Naive B cell (primary cell): ENCODE results near the gene PTK6. TPM values are rescaled to one million over a fixed set of nuclear protein-coding genes. Genes with fewer than 3 reads are reported as not detected.

Experiments
- ATAC-seq, 2 donors: fragments of 150-1000 bp; cut with Tn5 transposase; 2 replicates each; pipeline ENCODE4 v1.10.0; 2021; ENCODE audit warnings: low read depth in 2 of 2, mild to moderate bottlenecking in 2 of 2, moderate library complexity in 2 of 2
- DNase-seq: peaks from one replicate; pipeline ENCODE4 v3.0.0; 2022
- H3K27ac Mint-ChIP-seq, 6 donors: one replicate each; pipeline ENCODE4 v1.8.0; 2020 to 2022; ENCODE audit warnings: mild to moderate bottlenecking in 6 of 6, mixed read lengths in 6 of 6, moderate library complexity in 5 of 6, inconsistent platforms in 2 of 6
- H3K27me3 Mint-ChIP-seq, 3 donors: one replicate each; pipeline ENCODE4 v1.8.0; 2021 to 2022; ENCODE audit warnings: mixed read lengths in 3 of 3, mild to moderate bottlenecking in 1 of 3
- H3K36me3 Mint-ChIP-seq, 2 donors: one replicate each; pipeline ENCODE4 v1.8.0; 2020 to 2022; ENCODE audit warnings: mixed read lengths in 2 of 2, inconsistent platforms in 1 of 2, mild to moderate bottlenecking in 1 of 2
- H3K4me1 Mint-ChIP-seq, 3 donors: one replicate each; pipeline ENCODE4 v1.8.0; 2020 to 2022; ENCODE audit warnings: mixed read lengths in 3 of 3, inconsistent platforms in 1 of 3, mild to moderate bottlenecking in 1 of 3, moderate library complexity in 1 of 3
- H3K4me3 Mint-ChIP-seq, 8 donors: one replicate each; pipeline ENCODE4 v1.8.0; 2020 to 2022; ENCODE audit warnings: mild to moderate bottlenecking in 8 of 8, mixed read lengths in 8 of 8, moderate library complexity in 8 of 8, inconsistent platforms in 2 of 8
- H3K9me3 Mint-ChIP-seq, 7 donors: one replicate each; pipeline ENCODE4 v1.8.0; 2020 to 2022; ENCODE audit warnings: mixed read lengths in 7 of 7, mild to moderate bottlenecking in 5 of 7, inconsistent platforms in 2 of 7, moderate library complexity in 1 of 7
- polyA plus RNA-seq, 6 donors: library from polyadenylated mRNA; unstranded; fragments of 300-500 nt; fragmentation: Illumina TruSeq; gene quantifications; one replicate each; pipeline ENCODE4 v1.2.3, GENCODE V29; 2021; ENCODE audit warnings: low read depth in 6 of 6

Gene PTK6
- polyA plus RNA-seq, 6 donors from 2014 or later: 0.10 to 1.3 (median 0.51) TPM

DNA sequence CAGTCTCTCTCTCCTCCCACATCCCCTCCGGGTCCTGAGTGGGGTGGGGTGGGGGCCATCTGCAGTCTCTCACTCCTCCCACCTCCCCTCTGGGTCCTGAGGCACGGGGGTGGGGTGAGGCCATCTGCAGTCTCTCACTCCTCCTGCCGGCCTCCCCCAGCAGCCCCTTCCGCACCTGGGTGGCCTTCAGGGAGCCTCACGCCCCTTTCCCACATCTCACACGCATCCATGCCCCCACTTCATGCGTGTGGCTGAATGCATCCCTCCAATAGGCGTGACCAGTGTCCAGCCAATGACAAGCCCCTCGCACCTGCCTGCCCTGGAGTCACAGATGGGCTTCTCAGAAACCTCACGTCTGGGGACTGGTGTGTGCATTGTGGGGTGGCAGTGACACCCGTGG, 11.4 kb upstream of the PTK6 start:
- H3K36me3 Mint-ChIP-seq: no peaks in the 10 kb centered on the region
- peak overlapping the region in 1 of 8 donors; percentile 24 for H3K4me3 Mint-ChIP-seq
- peak overlapping the region in 2 of 6 donors; percentile 47 to 72 for H3K27ac Mint-ChIP-seq
- DNase-seq: no peak
- ATAC-seq: no peak
- peaks cover 0 to 6% (median 0%) of the 10 kb centered on the region in 3 donors for H3K27me3 Mint-ChIP-seq
- no peaks in the 10 kb centered on the region for H3K9me3 Mint-ChIP-seq
- H3K4me1 Mint-ChIP-seq: peaks cover 50 to 66% (median 63%) of the 10 kb centered on the region in 3 donors

DNA sequence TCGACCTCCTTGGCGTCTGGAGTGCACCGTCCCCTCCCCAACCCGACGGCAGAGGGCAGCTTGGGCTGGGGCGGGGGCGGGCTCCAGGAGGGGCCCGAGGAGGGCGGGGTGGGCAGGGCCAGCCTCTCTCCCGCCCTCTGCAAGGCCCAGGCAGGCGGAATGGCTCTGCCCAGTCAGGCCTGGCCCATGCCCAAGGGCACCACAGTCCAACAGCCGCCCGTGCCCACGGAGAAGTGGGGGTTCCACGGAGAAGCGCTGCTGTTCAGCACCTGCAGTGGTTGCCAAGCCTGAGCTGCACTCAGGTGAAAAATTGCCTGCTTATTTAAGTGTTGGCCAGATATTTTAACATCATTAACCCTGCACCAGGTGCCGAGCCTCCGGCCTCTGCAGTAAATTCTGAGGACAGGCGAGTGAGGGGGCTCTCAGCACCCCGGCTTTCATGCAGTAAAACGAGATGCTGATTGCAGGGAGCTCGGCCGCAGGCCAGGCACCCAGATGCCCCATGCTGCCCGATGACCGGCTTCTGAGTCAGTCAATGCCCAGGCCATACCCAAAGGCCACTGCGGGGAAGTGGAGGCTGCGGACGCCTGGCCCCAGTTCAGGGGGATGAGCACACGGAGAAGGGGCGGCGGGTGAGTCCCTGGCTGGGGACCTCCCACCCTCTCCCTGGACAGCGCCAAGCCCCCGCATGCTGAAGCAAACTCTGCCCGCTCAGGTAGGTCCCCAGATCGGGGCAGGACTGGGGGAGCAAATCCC, 10.7 kb upstream of the PTK6 start, which contains the start of gene SRMS:
Gene SRMS (minus strand): TSS at position 25 of the 756 bp plus-strand sequence. CDS start 286 bp downstream, outside the sequence.
- Mint-ChIP-seq H3K36me3 (no peaks in the 10 kb centered on the region), H3K9me3 (no peaks in the 10 kb centered on the region), H3K27ac (peak within 1 kb of the TSS in 1 of 6 donors; percentile 72), H3K4me1 (peaks cover 50 to 64% (median 58%) of the 10 kb centered on the region in 3 donors), H3K27me3 (peaks cover 0 to 6% (median 0%) of the 10 kb centered on the region in 3 donors), H3K4me3 (peak within 1 kb of the TSS in 2 of 8 donors; percentile 24 to 34)
- DNase-seq (no peak), ATAC-seq (no peak)

DNA sequence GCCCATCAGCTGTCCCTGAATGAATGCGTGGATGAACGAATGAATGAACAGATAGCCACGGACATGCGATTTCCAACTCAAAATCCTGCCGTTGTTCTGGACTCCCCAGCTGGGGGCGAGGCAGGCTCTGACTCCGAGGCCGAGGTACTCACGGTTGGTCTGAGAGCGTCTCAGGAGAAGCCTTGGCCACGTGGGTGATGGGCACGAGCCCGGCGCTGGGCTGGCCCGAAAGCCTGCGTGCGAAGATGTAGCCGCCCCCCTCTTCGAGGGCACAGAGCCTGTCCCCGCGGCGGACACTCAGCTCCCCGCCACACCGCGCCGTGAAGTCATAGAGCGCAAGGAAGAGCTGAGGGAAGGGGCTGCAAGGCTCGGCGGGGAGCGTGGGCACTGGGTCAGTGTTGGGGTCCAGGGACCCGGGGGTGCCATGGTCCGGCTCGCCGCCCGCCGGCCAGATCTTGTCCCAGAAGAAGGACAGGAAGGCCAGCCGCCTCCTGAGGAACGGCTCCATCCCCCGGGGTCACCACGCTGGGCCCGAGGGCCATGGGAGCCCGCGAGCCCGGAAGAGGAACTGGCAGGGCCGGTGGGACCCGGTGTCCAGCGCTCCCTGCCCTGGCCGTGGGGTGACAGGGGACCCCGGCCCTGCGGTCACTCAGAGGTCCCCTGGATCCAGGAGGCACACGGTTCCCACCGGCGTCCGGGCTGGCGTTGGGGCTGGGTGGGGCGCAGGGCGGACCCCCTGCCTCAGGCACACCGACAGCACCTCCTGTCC, 10.0 kb upstream of the PTK6 start:
- no peak for ATAC-seq
- H3K4me3 Mint-ChIP-seq: peak overlapping the region in 1 of 8 donors; percentile 34
- no peak overlapping the region for H3K27ac Mint-ChIP-seq
- DNase-seq: no peak
- no peaks in the 10 kb centered on the region for H3K36me3 Mint-ChIP-seq
- H3K4me1 Mint-ChIP-seq: peaks cover 45 to 62% (median 54%) of the 10 kb centered on the region in 3 donors
- peaks cover 0 to 6% (median 0%) of the 10 kb centered on the region in 3 donors for H3K27me3 Mint-ChIP-seq
- H3K9me3 Mint-ChIP-seq: no peaks in the 10 kb centered on the region

DNA sequence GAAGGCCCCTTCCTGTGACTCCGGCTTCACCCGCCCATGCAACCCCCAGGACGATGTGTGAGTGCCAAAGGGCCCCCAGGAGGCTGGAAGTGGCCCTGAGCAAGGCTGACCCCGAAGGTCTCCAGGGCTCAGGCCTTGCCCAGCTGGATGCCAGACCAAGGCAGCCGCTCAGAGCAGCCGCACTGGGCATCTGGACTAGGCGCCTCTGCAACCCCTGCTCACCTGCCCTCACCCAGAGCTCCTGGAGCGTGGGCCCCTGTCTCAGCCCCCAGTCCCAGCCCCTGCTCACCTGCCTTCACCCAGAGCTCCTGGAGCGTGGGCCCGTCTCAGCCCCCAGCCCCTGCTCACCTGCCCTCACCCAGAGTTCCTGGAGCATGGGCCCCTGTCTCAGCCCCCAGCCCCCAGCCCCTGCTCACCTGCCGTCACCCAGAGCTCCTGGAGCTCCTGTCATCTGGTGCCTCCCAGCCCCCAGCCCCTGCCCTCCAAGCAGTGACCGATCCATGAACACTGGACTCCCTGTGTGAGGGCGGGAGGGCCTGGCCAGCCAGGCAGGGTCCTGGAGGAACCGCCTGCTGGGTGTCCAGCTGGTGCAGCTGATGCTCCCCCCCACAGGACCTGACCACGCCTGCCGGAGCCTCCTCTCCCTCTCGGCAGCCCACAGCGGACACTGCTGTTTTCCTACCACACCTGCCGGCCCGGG, 9.2 kb upstream of the PTK6 start:
- Mint-ChIP-seq H3K27ac (no peak overlapping the region), H3K9me3 (no peaks in the 10 kb centered on the region), H3K36me3 (no peaks in the 10 kb centered on the region), H3K27me3 (peaks cover 0 to 6% (median 0%) of the 10 kb centered on the region in 3 donors), H3K4me3 (no peak overlapping the region), H3K4me1 (peaks cover 44 to 58% (median 48%) of the 10 kb centered on the region in 3 donors)
- ATAC-seq (no peak), DNase-seq (no peak)

DNA sequence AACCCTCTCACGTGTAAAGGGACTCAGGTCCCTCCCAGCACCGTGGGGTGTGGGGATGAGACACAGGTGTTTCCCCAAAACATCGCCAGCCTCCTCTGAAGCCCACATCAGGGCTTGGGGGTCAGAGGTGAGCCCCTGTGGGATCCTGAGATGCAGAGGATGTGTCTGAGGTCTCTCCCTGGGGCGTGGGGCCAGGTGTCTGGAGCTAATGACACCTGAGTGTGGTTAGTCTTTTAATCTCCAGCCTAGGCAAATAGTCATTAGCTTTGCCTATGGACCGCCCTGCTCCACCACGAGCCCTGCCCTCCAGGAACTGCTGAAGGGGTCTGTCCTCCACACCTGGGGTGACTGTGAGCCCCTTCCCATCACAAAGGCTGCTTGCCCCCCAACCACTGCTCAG, 8.6 kb upstream of the PTK6 start:
- DNase-seq: no peak
- H3K9me3 Mint-ChIP-seq: no peaks in the 10 kb centered on the region
- peak overlapping the region in 1 of 8 donors; percentile 3 for H3K4me3 Mint-ChIP-seq
- H3K27ac Mint-ChIP-seq: peak overlapping the region in 1 of 6 donors; percentile 53
- ATAC-seq: peak; percentile 23 to 35
- peaks cover 39 to 58% (median 43%) of the 10 kb centered on the region in 3 donors for H3K4me1 Mint-ChIP-seq
- peaks cover 0 to 6% (median 0%) of the 10 kb centered on the region in 3 donors for H3K27me3 Mint-ChIP-seq
- no peaks in the 10 kb centered on the region for H3K36me3 Mint-ChIP-seq

DNA sequence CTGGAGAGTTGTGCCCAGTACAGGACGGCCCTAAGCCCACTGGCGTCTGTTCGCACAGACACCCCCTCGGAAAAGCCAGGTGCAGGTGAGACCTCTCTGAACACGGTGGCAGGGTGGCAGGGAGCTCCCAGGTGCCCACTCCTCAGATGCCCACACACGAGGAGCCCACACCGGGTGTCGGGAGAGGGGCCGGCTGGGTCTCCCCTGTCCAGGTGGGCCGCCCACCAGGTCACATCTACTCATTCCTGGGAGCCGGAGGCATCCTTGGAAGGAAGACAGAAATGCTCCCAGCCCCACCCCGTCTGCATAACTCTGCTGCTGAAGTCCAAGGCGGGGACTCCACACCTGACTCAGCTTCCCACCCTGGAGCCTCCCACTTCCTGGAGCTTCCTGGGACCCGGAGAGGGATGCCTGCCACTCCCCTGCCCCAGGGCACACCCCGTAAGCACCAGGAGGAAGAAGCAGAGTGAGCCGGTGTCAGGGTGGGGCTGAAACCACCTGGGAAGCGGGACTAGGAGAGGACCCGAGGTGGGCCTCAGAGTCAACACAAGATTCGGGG, 7.9 kb upstream of the PTK6 start:
- Mint-ChIP-seq H3K36me3 (no peaks in the 10 kb centered on the region), H3K27me3 (peaks cover 0 to 2% (median 0%) of the 10 kb centered on the region in 3 donors), H3K9me3 (no peaks in the 10 kb centered on the region), H3K27ac (peak overlapping the region in 2 of 6 donors; percentile 53 to 81), H3K4me1 (peaks cover 36 to 54% (median 36%) of the 10 kb centered on the region in 3 donors), H3K4me3 (peak overlapping the region in 2 of 8 donors; percentile 3 to 6)
- no peak for DNase-seq
- no peak for ATAC-seq

DNA sequence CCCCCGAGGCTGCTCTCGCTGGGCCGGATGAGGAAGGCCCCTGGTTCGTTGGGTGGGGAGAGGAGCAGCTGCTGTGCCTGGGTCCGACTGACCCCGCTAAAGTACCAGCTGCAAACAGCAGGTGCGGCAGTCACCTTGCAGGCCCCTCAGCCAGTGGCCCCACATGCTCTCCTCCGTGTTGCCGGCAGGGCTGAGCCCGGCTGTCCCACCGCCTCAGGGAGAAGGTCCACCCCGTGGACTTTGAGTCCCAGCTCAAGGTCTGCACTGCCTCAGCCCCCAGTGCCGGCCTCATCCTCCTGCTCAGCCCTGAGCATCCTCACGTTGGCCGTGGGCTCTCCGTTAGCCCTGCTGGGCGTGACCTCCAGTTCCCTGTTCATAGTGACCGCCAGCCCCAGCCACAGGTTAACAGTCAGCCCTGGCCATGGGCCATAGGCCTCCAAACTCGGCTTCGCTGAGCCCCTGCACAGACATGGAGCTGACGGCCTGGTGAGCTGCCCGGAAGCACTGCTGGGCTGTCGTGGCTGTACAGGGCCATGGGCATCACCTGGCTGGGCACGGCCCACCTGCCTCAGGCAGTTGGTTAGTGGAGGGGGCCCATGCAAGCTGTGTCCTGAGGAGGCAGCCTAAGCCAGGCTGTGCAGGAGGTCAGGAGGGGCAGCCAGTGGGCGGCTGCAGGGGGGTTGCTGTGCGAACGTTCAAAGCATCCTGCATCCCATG, 7.2 kb upstream of the PTK6 start:
- Mint-ChIP-seq H3K36me3 (no peaks in the 10 kb centered on the region), H3K4me1 (peaks cover 30 to 48% (median 31%) of the 10 kb centered on the region in 3 donors), H3K9me3 (no peaks in the 10 kb centered on the region), H3K27ac (no peak overlapping the region), H3K27me3 (no peaks in the 10 kb centered on the region), H3K4me3 (no peak overlapping the region)
- ATAC-seq (no peak), DNase-seq (no peak)

- H3K9me3 Mint-ChIP-seq: no peaks in the 10 kb centered on the region
- H3K4me1 Mint-ChIP-seq: peaks cover 25 to 47% (median 27%) of the 10 kb centered on the region in 3 donors
- H3K36me3 Mint-ChIP-seq: no peaks in the 10 kb centered on the region
- no peaks in the 10 kb centered on the region for H3K27me3 Mint-ChIP-seq
- ATAC-seq: no peak
- H3K4me3 Mint-ChIP-seq: peak overlapping the region in 1 of 8 donors; percentile 62
- no peak for DNase-seq
- H3K27ac Mint-ChIP-seq: peak overlapping the region in 1 of 6 donors; percentile 25
Measured at GRCh38 chr20:63543733-63544132, 6.6 kb upstream of the PTK6 start.

DNA sequence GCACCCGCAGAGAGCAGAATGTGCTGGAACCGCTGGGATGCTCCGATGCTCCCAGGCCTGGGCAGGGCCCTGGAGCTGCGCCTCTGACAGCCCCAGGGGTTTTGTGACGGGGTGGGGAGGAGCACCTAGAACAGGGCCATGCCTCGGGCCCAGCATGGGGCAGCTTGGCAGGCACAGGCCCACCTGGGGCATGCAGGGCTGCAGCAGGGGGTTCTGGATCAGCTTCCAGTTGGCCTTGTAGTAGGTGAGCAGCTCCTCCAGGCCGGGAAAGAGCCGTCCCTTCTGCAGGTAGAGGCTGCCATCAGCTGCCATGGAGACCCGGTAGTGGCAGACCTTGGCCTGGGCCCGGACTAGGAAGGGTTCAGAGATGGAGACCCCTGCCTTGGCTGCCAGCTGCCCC, 6.0 kb upstream of the PTK6 start:
- H3K4me1 Mint-ChIP-seq: peaks cover 23 to 43% (median 24%) of the 10 kb centered on the region in 3 donors
- H3K27me3 Mint-ChIP-seq: no peaks in the 10 kb centered on the region
- DNase-seq (no peak), ATAC-seq (no peak)
- H3K27ac Mint-ChIP-seq: peak overlapping the region in 3 of 6 donors; percentile 74 to 89 (median 79)
- no peaks in the 10 kb centered on the region for H3K36me3 Mint-ChIP-seq
- peak overlapping the region in 1 of 8 donors; percentile 59 for H3K4me3 Mint-ChIP-seq
- no peaks in the 10 kb centered on the region for H3K9me3 Mint-ChIP-seq

- DNase-seq: peak; percentile 53
- Mint-ChIP-seq H3K36me3 (no peaks in the 10 kb centered on the region), H3K4me1 (peaks cover 25 to 47% (median 26%) of the 10 kb centered on the region in 3 donors), H3K27ac (peak overlapping the region in 4 of 6 donors; percentile 74 to 89 (median 79)), H3K4me3 (peak overlapping the region in 6 of 8 donors; percentile 6 to 82 (median 42)), H3K9me3 (no peaks in the 10 kb centered on the region), H3K27me3 (no peaks in the 10 kb centered on the region)
- ATAC-seq: peak; percentile 8 to 39
Measured at GRCh38 chr20:63542696-63543095, 5.5 kb upstream of the PTK6 start.

- Mint-ChIP-seq H3K27ac (peak overlapping the region in 1 of 6 donors; percentile 74), H3K4me3 (peak overlapping the region in 2 of 8 donors; percentile 16 to 54), H3K36me3 (no peaks in the 10 kb centered on the region), H3K9me3 (no peaks in the 10 kb centered on the region), H3K27me3 (no peaks in the 10 kb centered on the region), H3K4me1 (peaks cover 25 to 53% (median 29%) of the 10 kb centered on the region in 3 donors)
- DNase-seq (no peak), ATAC-seq (no peak)
Measured at GRCh38 chr20:63542031-63542559, 4.9 kb upstream of the PTK6 start.

DNA sequence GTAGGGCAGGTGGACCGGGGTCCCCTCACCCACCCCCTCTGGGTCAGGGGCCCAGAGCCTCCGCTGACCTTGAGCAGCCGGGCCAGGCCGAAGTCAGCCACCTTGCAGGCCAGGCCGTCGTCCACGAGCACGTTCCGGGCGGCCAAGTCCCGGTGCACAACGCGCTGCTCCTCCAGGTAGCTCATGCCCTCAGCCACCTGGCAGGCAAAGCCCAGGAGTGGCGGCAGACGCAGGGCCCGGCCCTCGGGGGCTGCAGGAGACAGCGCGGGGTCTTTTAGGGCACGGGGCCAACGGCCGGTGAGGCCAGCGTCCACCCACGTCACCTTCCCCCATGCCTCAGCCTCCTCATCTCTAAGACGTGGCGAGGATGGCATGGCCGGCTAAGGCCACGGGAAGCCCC, 4.2 kb upstream of the PTK6 start:
- no peaks in the 10 kb centered on the region for H3K9me3 Mint-ChIP-seq
- no peak for ATAC-seq
- H3K27ac Mint-ChIP-seq: peak overlapping the region in 1 of 6 donors; percentile 24
- DNase-seq: no peak
- H3K27me3 Mint-ChIP-seq: no peaks in the 10 kb centered on the region
- H3K36me3 Mint-ChIP-seq: no peaks in the 10 kb centered on the region
- peaks cover 25 to 55% (median 33%) of the 10 kb centered on the region in 3 donors for H3K4me1 Mint-ChIP-seq
- H3K4me3 Mint-ChIP-seq: no peak overlapping the region
